Stimulated activated CD8-positive, alpha-beta memory T cell treated with anti-CD3 and anti-CD28 coated beads, Interleukin-2, amount 100 ng/mL, for 48 hours (primary cell): Measurements from ENCODE around the gene CALCB.

Experiments used
- DNase-seq, 2 donors: peaks; one replicate each; pipeline ENCODE4 v3.0.0-alpha.2; 2020; ENCODE audit warnings: low read depth in 2 of 2

CALCB gene

DNA sequence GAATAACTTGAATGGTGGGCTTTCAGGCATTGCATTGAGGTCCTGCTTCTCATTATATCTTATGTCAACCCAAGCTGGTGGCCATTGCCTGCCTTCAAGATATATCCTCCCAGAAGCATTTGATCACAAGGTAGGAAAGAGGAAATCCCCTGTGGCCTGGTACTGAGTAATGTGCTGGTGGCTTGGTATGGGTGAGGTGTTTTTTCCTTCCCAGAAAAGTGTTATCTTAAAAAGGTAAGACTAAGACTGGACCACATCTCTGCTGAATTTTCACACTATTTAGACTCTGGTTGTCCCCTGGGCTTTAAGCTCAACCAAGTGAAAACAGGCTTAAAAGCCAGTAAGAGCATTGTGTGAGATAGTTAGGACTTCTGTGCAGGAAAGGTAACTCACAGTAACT, 45.0 kb downstream of the CALCB start:
- DNase-seq = no peak

DNA sequence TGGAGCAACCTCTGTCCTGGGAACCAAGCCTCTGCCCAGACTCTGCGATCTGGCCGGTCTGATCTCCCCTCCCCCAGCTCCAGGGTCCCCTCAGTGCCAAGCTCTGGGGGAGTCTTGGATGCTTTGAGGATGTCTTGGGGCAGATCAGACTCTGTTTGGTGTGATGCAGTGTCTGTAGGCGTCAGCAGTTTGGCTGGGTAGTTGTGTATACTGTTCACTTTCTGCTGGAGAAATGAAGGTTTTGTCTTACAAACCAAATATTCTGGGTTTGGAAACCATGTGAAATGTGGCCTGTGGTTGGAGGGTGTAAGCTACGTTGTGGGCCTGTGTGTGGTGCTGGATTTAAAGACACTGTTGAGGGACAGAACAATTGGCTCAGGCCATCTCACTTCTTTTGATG, 46.0 kb downstream of the CALCB start:
- no peak for DNase-seq

DNA sequence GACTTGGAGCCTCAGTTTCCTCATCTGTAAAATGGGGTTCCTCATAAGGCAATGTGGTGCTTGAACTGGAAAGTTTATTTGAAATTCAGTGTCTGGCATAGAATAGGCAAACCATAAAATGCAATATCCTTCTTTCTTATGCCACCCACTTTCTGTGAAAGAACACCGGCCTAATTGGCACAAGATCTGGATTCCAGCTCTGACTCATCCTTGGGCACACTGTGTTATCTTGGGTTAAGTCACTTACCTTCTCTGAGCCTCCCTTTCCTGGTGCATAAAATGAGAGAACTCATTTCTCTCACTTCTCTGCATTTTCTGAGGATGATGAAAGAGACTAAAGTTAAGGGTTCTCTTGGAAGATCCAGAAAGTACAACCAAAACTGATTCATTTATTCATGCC, 46.4 kb downstream of the CALCB start:
- no peak for DNase-seq

DNA sequence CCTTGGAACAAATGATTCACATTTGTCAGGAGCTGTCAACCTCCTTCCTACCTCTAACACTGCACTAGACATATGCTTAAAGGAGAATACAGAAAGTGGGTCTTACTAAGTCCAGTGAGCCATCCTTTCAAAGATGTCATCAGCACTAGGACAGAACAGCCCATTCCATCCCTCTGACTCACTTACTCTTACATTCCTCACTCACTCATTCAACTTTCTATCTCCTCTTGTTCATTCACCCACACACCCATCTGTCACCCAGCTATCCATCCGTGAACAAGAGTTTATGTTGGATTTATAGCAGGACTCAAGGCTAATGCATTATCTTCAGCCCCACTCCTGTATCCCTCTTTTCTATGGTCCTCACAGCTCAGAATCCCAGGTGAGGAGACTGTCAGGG, 50.5 kb downstream of the CALCB start:
- DNase-seq = no peak

DNA sequence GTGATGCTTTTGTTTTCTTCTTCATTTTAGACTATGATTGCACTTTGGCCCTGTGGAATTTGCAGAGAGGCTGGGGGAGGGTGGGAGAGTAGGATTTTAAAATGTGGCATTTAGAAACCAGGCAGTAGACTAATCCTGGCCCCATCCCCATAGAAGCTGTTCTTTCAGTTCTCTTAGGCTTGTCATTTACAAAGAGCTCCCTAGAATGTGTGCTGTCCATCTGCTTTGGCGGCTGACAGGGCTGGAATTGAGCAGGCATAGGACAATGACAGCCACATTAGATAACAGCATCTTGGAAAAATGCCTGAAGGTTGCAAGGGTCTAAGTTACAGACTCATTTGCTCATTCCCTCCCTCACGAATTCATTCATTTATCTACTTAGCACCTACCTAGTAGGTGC, 51.1 kb downstream of the CALCB start:
- no peak for DNase-seq

DNA sequence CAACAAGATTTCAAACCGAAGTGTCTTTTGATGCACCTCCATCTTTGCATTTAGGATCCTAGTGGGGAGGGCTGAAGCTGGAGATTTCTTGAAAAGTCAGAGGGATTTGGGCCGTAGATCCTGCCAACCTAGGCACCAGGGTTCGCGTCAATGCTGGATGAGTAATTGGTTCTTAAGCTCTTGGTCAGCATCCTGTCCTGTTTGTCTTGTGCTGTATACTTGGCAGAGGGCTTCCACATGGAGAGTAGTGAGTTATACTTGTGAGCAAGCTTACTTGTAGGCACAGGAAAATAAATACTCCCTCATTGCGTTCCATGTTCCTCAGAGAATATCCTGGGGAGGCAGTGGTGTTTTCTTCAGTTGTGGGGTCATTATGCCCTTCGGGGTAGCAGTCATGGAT, 53.9 kb downstream of the CALCB start:
- no peak for DNase-seq
